Kidney epithelial cell (primary cell): ENCODE results near the gene TACR1. TPM values are rescaled to one million over a fixed set of nuclear protein-coding genes. Genes with fewer than 3 reads are reported as not detected.

Source experiments
- DNase-seq: peaks from one replicate; pipeline ENCODE4 v3.0.0-alpha.2; 2010; ENCODE audit warnings: low read depth
- H3K27me3 ChIP-seq: 2 replicates; pipeline ENCODE4 v1.6.0; 2011; ENCODE audit warnings: low read length; ENCODE audit not compliant: control insufficient read depth, insufficient read depth
- H3K36me3 ChIP-seq: 2 replicates; pipeline ENCODE4 v1.5.1; 2011; ENCODE audit warnings: low read length; ENCODE audit not compliant: control insufficient read depth, insufficient read depth
- H3K4me3 ChIP-seq: 2 replicates; pipeline ENCODE4 v1.5.1; 2011; ENCODE audit warnings: low read depth, mild to moderate bottlenecking, control low read depth, low read length
- CTCF ChIP-seq: IDR thresholded peaks from 2 replicates; pipeline ENCODE4 v1.5.1; 2011; ENCODE audit warnings: mild to moderate bottlenecking, moderate library complexity, low read length, control low read depth, inconsistent platforms; ENCODE audit not compliant: insufficient read depth, poor library complexity, severe bottlenecking
- total RNA-seq: library from RNA; depleted of rRNA; stranded (reverse); fragments of >200 nt; gene quantifications from 2 replicates; pipeline ENCODE4 v1.2.3, GENCODE V29; 2015

TACR1 gene
- total RNA-seq, 1 donor from 2014 or later: not detected

- no peak for DNase-seq
- Histone ChIP-seq H3K27me3 (no peaks in the 10 kb centered on the region), H3K36me3 (no peaks in the 10 kb centered on the region), H3K4me3 (no peak overlapping the region)
- TF ChIP-seq CTCF: no peak
These were observed 123.2 kb downstream of the TACR1 start for GRCh38 chr2:75076088-75076487.

- H3K4me3 ChIP-seq: no peak overlapping the region
- no peaks in the 10 kb centered on the region for H3K36me3 ChIP-seq
- TF ChIP-seq CTCF: no peak
- H3K27me3 ChIP-seq: no peaks in the 10 kb centered on the region
- no peak for DNase-seq
These were observed 124.6 kb downstream of the TACR1 start for GRCh38 chr2:75074708-75075107.

GRCh38 chr2:75074228-75074627 is 125.1 kb downstream of the TACR1 start:
- Histone ChIP-seq H3K4me3 (no peak overlapping the region), H3K36me3 (no peaks in the 10 kb centered on the region), H3K27me3 (no peaks in the 10 kb centered on the region)
- no peak for TF ChIP-seq CTCF
- DNase-seq: no peak

- no peaks in the 10 kb centered on the region for H3K27me3 ChIP-seq
- DNase-seq: no peak
- no peak for TF ChIP-seq CTCF
- no peak overlapping the region for H3K4me3 ChIP-seq
- no peaks in the 10 kb centered on the region for H3K36me3 ChIP-seq
These were observed 127.6 kb downstream of the TACR1 start for GRCh38 chr2:75071766-75072165.

- H3K4me3 ChIP-seq: no peak overlapping the region
- no peaks in the 10 kb centered on the region for H3K27me3 ChIP-seq
- TF ChIP-seq CTCF: no peak
- no peak for DNase-seq
- H3K36me3 ChIP-seq: no peaks in the 10 kb centered on the region
These were observed 130.8 kb downstream of the TACR1 start for GRCh38 chr2:75068546-75068945.

GRCh38 chr2:75067506-75067905 is 131.8 kb downstream of the TACR1 start:
- no peak for DNase-seq
- H3K36me3 ChIP-seq: no peaks in the 10 kb centered on the region
- H3K27me3 ChIP-seq: no peaks in the 10 kb centered on the region
- no peak overlapping the region for H3K4me3 ChIP-seq
- TF ChIP-seq CTCF: no peak
